GM10266 (cell line): ENCODE data around the gene CXCL1.

Experiments
- DNase-seq: peaks from one replicate; pipeline ENCODE4 v3.0.0; 2012; ENCODE audit errors: extremely low spot score
- TF ChIP-seq, protein P1 (sequence below): IDR thresholded peaks from 2 replicates; pipeline ENCODE4 v1.5.1; 2012; ENCODE audit warnings: mild to moderate bottlenecking, low read depth; ENCODE audit not compliant: control insufficient read depth, insufficient read depth; ENCODE audit errors: missing control alignments

Gene CXCL1

DNA sequence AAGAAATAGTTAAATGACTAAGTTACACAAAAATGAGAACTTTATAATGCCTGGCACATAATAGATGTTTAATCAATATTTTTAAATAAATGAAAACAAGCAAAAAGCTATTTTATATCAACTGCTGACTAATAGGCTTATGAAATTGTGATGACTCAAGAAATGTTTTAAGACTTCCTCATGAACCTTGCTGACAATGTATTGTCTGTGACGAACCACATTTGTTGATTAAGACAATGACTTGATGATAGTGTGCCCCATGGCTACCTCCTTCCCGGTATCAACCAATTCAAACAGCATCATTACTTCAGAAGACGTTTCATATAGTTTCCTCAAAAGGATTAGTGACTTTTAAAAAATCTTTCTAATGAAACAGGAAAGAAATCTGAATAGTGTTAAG lies 24.8 kb upstream of the CXCL1 start:
- TF ChIP-seq, protein P1, sequence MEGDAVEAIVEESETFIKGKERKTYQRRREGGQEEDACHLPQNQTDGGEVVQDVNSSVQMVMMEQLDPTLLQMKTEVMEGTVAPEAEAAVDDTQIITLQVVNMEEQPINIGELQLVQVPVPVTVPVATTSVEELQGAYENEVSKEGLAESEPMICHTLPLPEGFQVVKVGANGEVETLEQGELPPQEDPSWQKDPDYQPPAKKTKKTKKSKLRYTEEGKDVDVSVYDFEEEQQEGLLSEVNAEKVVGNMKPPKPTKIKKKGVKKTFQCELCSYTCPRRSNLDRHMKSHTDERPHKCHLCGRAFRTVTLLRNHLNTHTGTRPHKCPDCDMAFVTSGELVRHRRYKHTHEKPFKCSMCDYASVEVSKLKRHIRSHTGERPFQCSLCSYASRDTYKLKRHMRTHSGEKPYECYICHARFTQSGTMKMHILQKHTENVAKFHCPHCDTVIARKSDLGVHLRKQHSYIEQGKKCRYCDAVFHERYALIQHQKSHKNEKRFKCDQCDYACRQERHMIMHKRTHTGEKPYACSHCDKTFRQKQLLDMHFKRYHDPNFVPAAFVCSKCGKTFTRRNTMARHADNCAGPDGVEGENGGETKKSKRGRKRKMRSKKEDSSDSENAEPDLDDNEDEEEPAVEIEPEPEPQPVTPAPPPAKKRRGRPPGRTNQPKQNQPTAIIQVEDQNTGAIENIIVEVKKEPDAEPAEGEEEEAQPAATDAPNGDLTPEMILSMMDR: no peak

GRCh38 chr4:73844806-73845205 lies 24.4 kb upstream of the CXCL1 start:
- TF ChIP-seq, protein P1: no peak

More for the DNA sequence above, 24.8 kb upstream of the CXCL1 start:
- DNase-seq: no peak

GRCh38 chr4:73847526-73848182 lies 21.5 kb upstream of the CXCL1 start:
- TF ChIP-seq, protein P1: no peak
- no peak for DNase-seq

More at GRCh38 chr4:73844806-73845205, 24.4 kb upstream of the CXCL1 start:
- DNase-seq: no peak

DNA sequence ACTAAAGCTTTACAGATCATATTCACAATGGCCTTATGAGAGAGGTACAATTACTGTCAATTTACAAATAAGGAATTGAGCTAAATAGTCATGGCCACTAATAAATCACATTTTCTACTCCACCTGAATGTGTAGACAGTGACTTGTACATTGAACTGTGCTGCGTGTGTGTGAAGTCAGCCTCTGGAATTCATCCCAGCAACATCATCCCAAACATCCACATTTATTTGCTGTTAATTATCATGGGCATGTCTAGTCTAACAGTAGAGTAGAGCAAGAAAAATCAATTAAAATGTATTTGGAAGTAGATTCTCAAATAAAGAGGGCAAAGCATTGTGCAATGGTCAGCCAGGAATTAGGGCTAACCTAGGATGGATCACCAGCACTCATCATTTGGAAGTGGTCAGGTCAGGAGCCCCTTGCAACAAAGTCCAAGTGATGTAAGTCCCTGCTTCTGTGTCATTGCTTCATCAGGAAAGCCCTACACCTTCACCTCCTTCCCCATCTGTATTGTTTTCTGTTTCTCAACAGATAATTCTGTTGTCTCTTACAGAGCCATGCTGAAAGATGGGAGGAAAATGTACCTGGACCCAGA lies 20.9 kb upstream of the CXCL1 start:
- TF ChIP-seq, protein P1: no peak
- no peak for DNase-seq

DNA sequence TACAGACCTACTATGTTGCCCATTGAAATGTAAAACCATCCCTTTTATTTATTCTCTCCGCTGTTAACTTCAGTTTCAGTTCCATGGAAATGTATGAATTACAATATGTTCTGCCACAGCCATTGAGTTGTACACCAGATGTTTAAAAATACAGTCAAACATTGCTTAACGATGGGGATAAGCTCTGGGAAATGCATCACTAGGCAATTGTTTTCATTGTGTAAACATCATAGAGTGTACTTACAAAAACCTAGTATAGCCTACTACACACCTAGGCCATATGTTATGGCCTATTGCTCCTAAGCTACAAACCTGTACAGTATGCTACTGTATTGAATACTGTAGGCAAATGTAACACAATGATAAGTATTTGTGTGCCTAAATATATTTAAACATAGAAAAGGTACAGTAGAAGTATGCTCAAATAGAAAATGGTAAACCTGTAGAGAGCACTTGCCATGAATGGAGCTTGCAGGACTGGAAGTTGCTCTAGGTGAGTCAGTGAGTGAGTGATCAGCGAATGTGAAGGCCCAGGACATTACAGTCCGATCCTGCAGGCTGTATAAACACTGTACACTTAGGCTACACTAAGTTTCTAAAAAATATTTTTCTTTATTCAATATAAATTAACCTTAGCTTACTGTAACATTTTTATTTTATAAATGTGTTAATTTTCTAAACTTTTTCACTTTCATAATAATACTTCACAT lies 18.8 kb upstream of the CXCL1 start:
- TF ChIP-seq, protein P1: no peak
- DNase-seq: no peak

GRCh38 chr4:73851293-73851692 lies 17.9 kb upstream of the CXCL1 start:
- no peak for DNase-seq
- TF ChIP-seq, protein P1: no peak

DNA sequence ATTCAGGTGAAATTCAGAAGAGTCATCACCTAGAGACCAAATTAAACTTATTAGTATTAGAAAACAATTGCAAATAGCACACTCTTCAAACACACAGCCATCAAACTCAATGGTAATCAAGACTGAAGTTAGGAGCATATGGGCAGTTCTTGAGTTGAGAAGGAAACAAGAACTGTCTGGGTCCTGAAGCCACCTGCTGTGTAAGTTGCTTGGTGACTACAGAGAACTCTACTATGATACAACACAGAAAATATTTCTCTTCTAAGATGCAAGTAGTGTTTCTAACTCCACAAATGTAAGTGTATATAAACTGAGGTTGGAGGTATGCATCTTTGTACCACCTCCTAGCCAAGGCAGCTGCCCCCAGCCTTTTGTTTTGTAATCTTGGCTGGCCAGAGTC lies 16.4 kb upstream of the CXCL1 start:
- TF ChIP-seq, protein P1: no peak
- no peak for DNase-seq
